PFSK-1 (cell line): ENCODE data around the gene KRT23.

Experiments
- POLR2AphosphoS5 ChIP-seq: IDR thresholded peaks from 2 replicates; pipeline ENCODE4 v1.6.1; 2012; ENCODE audit warnings: low read depth, mild to moderate bottlenecking, control low read depth, low read length, moderate library complexity
- SIN3A ChIP-seq: IDR thresholded peaks from 2 replicates; pipeline ENCODE4 v1.6.1; 2012; ENCODE audit warnings: mild to moderate bottlenecking, low read length, moderate library complexity, borderline replicate concordance; ENCODE audit not compliant: insufficient read depth
- TAF1 ChIP-seq: IDR thresholded peaks from 2 replicates; pipeline ENCODE4 v1.6.1; 2012; ENCODE audit warnings: low read length, control low read depth, borderline replicate concordance; ENCODE audit not compliant: insufficient read depth
- TF ChIP-seq, protein P1 (sequence below), 2 experiments: IDR thresholded peaks; 2 replicates each; pipeline versions ENCODE4 v1.6.1 to v1.8.0; 2011 to 2012; ENCODE audit warnings: low read depth in 2 of 2, low read length in 2 of 2, control low read depth in 1 of 2, inconsistent platforms in 1 of 2, mild to moderate bottlenecking in 1 of 2, moderate library complexity in 1 of 2; ENCODE audit not compliant: insufficient read depth in 1 of 2

GRCh38 chr17:40940266-40940665, 2.8 kb upstream of the KRT23 start:
- TF ChIP-seq, protein P1, sequence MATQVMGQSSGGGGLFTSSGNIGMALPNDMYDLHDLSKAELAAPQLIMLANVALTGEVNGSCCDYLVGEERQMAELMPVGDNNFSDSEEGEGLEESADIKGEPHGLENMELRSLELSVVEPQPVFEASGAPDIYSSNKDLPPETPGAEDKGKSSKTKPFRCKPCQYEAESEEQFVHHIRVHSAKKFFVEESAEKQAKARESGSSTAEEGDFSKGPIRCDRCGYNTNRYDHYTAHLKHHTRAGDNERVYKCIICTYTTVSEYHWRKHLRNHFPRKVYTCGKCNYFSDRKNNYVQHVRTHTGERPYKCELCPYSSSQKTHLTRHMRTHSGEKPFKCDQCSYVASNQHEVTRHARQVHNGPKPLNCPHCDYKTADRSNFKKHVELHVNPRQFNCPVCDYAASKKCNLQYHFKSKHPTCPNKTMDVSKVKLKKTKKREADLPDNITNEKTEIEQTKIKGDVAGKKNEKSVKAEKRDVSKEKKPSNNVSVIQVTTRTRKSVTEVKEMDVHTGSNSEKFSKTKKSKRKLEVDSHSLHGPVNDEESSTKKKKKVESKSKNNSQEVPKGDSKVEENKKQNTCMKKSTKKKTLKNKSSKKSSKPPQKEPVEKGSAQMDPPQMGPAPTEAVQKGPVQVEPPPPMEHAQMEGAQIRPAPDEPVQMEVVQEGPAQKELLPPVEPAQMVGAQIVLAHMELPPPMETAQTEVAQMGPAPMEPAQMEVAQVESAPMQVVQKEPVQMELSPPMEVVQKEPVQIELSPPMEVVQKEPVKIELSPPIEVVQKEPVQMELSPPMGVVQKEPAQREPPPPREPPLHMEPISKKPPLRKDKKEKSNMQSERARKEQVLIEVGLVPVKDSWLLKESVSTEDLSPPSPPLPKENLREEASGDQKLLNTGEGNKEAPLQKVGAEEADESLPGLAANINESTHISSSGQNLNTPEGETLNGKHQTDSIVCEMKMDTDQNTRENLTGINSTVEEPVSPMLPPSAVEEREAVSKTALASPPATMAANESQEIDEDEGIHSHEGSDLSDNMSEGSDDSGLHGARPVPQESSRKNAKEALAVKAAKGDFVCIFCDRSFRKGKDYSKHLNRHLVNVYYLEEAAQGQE (IDR thresholded peaks at IDR 0.05; ENCODE audit: insufficient read depth in 1 of 2, low read depth in 2 of 2, low read length in 2 of 2), result no peak
- no peak for TF ChIP-seq POLR2AphosphoS5
- TF ChIP-seq SIN3A, result no peak
- TF ChIP-seq TAF1, result no peak
